HepG2 (cell line): Measurements from ENCODE around the gene NOM1. TPM values are rescaled to one million over a fixed set of nuclear protein-coding genes. Genes with fewer than 3 reads are reported as not detected.

Experiments
- NR2C2 ChIP-seq: sonication (generic); formaldehyde crosslinking; IDR thresholded peaks from 2 replicates; pipeline ENCODE4 v1.4.0; 2020; ENCODE audit warnings: missing genetic modification reagents, mild to moderate bottlenecking, moderate library complexity, borderline replicate concordance
- SIX1 ChIP-seq: sonication (generic); formaldehyde crosslinking; IDR thresholded peaks from 2 replicates; pipeline ENCODE4 v1.4.0; 2020; ENCODE audit warnings: missing genetic modification reagents, borderline replicate concordance
- SNAPC2 ChIP-seq: sonication (generic); formaldehyde crosslinking; IDR thresholded peaks from 2 replicates; pipeline ENCODE4 v1.8.1; 2022; ENCODE audit warnings: mild to moderate bottlenecking, missing genetic modification reagents
- ZNF121 ChIP-seq: sonication (generic); formaldehyde crosslinking; IDR thresholded peaks from 2 replicates; pipeline ENCODE4 v1.5.0; 2020; ENCODE audit warnings: mild to moderate bottlenecking, missing genetic modification reagents
- polyA plus RNA-seq, 8 experiments: library from polyadenylated mRNA; depleted of rRNA in 3 of 8; stranded (reverse) in 7 of 8; unstranded in 1 of 8; fragments of >200 nt; fragmentation: Illumina TruSeq in 4 of 8; extraction: Trizol in 4 of 8; gene quantifications; 2 replicates each; pipeline versions ENCODE4 v1.2.1 to v1.2.3, GENCODE V29; 2011 to 2016; ENCODE audit warnings: low read depth in 4 of 8, missing spikeins in 1 of 8, mixed read lengths in 1 of 8; ENCODE audit not compliant: insufficient read depth in 1 of 8
- total RNA-seq, 5 experiments: library from RNA; depleted of rRNA; stranded (reverse); fragments of >200 nt; fragmentation: Illumina TruSeq; extraction: Trizol; gene quantifications; 2 replicates each; pipeline ENCODE4 v1.2.3, GENCODE V29; 2016; ENCODE audit warnings: low read depth in 1 of 5
- TF ChIP-seq, protein P1 (sequence below): sonication (generic); formaldehyde crosslinking; IDR thresholded peaks from 2 replicates; pipeline ENCODE4 v1.5.0; 2020; ENCODE audit warnings: missing genetic modification reagents
- TF ChIP-seq, protein P2 (sequence below), 2 experiments: sonication (generic) in 1 of 2; formaldehyde crosslinking in 1 of 2; IDR thresholded peaks; 2 replicates each; pipeline versions ENCODE4 v1.6.1 to v1.9.0; 2014 to 2022; ENCODE audit warnings: antibody characterized with exemption in 1 of 2, borderline replicate concordance in 1 of 2, inconsistent platforms in 1 of 2, low read depth in 1 of 2, missing genetic modification reagents in 1 of 2
- TF ChIP-seq, protein P3 (sequence below): sonication (generic); formaldehyde crosslinking; IDR thresholded peaks from 2 replicates; pipeline ENCODE4 v1.4.0; 2020; ENCODE audit warnings: missing genetic modification reagents
- TF ChIP-seq, protein P4 (sequence below): sonication (generic); formaldehyde crosslinking; IDR thresholded peaks from 2 replicates; pipeline ENCODE4 v1.5.1; 2020; ENCODE audit warnings: missing genetic modification reagents, mild to moderate bottlenecking, borderline replicate concordance
- TF ChIP-seq, protein P5 (sequence below): sonication (generic); formaldehyde crosslinking; IDR thresholded peaks from 2 replicates; pipeline ENCODE4 v1.4.0; 2020; ENCODE audit warnings: missing genetic modification reagents, mild to moderate bottlenecking, borderline replicate concordance

NOM1 gene
- total and polyA plus RNA-seq, 2 of the 13 experiments (the other 11 are each of a cell fraction or from before 2014, with no cell fraction given) = 14.2 to 26.2 TPM

DNA sequence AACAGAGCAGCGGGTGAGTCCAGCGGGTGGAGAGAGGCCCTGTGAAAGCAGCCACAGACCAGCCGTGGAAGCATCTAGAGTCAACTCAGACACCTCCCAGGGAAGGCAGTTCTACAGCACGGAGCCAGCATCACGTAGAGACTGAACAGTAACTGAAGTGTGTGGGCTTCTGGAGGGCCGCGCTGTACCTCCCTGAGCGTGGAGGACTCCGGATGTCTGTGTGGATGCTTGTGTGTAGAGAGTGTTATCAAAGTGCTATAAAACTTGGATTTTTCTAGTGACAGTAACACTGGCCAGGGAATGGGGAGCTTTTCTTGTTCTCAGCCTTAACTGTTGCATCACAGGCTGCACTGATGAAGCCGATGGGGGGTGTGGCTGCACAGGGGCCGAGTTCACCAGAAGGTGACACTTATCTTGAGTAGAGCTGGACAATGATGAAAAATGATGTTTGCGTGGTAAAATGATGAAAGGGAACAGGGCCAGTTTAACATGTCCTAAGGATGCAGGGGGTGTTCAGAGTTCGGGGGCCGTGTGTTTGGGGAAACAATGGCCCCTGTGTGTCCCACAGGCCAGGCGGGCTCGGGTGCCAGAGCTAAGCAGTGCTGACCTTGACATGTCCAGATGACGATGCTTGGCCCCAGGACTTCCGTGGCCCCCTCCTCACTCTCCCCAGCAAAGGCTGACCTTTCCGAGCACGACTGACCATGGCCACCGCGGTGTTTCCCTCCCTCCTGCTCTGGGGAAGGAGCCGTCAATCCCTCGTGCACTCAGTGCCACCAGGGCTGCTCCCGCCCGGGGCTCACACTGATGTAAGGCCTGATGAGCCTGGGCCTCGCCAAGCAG lies 39.1 kb downstream of the NOM1 start (continued):
- TF ChIP-seq, protein P1, sequence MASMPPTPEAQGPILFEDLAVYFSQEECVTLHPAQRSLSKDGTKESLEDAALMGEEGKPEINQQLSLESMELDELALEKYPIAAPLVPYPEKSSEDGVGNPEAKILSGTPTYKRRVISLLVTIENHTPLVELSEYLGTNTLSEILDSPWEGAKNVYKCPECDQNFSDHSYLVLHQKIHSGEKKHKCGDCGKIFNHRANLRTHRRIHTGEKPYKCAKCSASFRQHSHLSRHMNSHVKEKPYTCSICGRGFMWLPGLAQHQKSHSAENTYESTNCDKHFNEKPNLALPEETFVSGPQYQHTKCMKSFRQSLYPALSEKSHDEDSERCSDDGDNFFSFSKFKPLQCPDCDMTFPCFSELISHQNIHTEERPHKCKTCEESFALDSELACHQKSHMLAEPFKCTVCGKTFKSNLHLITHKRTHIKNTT = no peak
- TF ChIP-seq, protein P2, sequence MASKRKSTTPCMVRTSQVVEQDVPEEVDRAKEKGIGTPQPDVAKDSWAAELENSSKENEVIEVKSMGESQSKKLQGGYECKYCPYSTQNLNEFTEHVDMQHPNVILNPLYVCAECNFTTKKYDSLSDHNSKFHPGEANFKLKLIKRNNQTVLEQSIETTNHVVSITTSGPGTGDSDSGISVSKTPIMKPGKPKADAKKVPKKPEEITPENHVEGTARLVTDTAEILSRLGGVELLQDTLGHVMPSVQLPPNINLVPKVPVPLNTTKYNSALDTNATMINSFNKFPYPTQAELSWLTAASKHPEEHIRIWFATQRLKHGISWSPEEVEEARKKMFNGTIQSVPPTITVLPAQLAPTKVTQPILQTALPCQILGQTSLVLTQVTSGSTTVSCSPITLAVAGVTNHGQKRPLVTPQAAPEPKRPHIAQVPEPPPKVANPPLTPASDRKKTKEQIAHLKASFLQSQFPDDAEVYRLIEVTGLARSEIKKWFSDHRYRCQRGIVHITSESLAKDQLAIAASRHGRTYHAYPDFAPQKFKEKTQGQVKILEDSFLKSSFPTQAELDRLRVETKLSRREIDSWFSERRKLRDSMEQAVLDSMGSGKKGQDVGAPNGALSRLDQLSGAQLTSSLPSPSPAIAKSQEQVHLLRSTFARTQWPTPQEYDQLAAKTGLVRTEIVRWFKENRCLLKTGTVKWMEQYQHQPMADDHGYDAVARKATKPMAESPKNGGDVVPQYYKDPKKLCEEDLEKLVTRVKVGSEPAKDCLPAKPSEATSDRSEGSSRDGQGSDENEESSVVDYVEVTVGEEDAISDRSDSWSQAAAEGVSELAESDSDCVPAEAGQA (IDR thresholded peaks at IDR 0.05; ENCODE audit: low read depth) = no peak
- TF ChIP-seq, protein P2 (CRISPR knock-in tag; IDR thresholded peaks at IDR 0.05; ENCODE audit: borderline replicate concordance) = no peak
- TF ChIP-seq NR2C2 (CRISPR knock-in tag) (peak; percentile 88), SNAPC2 (CRISPR knock-in tag) (no peak), ZNF121 (peak; percentile 64; the same call in 1 of the 2 replicates), SIX1 (CRISPR knock-in tag) (peak; percentile 97)
- TF ChIP-seq, protein P3, sequence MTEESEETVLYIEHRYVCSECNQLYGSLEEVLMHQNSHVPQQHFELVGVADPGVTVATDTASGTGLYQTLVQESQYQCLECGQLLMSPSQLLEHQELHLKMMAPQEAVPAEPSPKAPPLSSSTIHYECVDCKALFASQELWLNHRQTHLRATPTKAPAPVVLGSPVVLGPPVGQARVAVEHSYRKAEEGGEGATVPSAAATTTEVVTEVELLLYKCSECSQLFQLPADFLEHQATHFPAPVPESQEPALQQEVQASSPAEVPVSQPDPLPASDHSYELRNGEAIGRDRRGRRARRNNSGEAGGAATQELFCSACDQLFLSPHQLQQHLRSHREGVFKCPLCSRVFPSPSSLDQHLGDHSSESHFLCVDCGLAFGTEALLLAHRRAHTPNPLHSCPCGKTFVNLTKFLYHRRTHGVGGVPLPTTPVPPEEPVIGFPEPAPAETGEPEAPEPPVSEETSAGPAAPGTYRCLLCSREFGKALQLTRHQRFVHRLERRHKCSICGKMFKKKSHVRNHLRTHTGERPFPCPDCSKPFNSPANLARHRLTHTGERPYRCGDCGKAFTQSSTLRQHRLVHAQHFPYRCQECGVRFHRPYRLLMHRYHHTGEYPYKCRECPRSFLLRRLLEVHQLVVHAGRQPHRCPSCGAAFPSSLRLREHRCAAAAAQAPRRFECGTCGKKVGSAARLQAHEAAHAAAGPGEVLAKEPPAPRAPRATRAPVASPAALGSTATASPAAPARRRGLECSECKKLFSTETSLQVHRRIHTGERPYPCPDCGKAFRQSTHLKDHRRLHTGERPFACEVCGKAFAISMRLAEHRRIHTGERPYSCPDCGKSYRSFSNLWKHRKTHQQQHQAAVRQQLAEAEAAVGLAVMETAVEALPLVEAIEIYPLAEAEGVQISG (CRISPR knock-in tag) = peak; percentile 77
- TF ChIP-seq, protein P4, sequence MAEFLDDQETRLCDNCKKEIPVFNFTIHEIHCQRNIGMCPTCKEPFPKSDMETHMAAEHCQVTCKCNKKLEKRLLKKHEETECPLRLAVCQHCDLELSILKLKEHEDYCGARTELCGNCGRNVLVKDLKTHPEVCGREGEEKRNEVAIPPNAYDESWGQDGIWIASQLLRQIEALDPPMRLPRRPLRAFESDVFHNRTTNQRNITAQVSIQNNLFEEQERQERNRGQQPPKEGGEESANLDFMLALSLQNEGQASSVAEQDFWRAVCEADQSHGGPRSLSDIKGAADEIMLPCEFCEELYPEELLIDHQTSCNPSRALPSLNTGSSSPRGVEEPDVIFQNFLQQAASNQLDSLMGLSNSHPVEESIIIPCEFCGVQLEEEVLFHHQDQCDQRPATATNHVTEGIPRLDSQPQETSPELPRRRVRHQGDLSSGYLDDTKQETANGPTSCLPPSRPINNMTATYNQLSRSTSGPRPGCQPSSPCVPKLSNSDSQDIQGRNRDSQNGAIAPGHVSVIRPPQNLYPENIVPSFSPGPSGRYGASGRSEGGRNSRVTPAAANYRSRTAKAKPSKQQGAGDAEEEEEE (CRISPR knock-in tag) = 0 out of 2 replicates have a peak, but pooled peaks have one; percentile 40
- TF ChIP-seq, protein P5, sequence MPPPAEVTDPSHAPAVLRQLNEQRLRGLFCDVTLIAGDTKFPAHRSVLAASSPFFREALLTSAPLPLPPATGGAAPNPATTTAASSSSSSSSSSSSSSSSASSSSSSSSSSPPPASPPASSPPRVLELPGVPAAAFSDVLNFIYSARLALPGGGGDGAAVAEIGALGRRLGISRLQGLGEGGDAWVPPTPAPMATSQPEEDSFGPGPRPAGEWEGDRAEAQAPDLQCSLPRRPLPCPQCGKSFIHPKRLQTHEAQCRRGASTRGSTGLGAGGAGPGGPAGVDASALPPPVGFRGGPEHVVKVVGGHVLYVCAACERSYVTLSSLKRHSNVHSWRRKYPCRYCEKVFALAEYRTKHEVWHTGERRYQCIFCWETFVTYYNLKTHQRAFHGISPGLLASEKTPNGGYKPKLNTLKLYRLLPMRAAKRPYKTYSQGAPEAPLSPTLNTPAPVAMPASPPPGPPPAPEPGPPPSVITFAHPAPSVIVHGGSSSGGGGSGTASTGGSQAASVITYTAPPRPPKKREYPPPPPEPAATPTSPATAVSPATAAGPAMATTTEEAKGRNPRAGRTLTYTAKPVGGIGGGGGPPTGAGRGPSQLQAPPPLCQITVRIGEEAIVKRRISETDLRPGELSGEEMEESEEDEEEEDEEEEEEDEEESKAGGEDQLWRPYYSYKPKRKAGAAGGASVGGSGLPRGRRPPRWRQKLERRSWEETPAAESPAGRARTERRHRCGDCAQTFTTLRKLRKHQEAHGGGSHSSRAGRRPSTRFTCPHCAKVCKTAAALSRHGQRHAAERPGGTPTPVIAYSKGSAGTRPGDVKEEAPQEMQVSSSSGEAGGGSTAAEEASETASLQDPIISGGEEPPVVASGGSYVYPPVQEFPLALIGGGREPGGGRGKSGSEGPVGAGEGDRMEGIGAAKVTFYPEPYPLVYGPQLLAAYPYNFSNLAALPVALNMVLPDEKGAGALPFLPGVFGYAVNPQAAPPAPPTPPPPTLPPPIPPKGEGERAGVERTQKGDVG = 0 out of 2 replicates have a peak, but pooled peaks have one; percentile 66
